ENCODE results near the gene KRTAP10-6.
"Not testable (repeated sequence)": the region's sequence is repeated elsewhere in the genome, so short reads cannot be mapped to it uniquely, and the experiment has no call there.

Gene KRTAP10-6

GRCh38 chr21:44557491-44558328 lies 34.6 kb downstream of the KRTAP10-6 start:
- DNase-seq, result no peak

- DNase-seq, result no peak
These were observed 35.4 kb downstream of the KRTAP10-6 start for GRCh38 chr21:44556879-44557278.

GRCh38 chr21:44555200-44555875 lies 37.0 kb downstream of the KRTAP10-6 start:
- DNase-seq, result no peak

- no peak for DNase-seq
These were observed 39.6 kb downstream of the KRTAP10-6 start for GRCh38 chr21:44552681-44553080.

GRCh38 chr21:44552136-44552535 lies 40.2 kb downstream of the KRTAP10-6 start:
- DNase-seq, result no peak

- no peak for DNase-seq
These were observed 40.9 kb downstream of the KRTAP10-6 start, which contains the start of gene KRTAP10-2 for GRCh38 chr21:44551340-44551961. KRTAP10-2 (minus strand) TSS chr21:44551505; CDS start chr21:44551458, 47 bp downstream.

GRCh38 chr21:44550807-44551206 lies 41.5 kb downstream of the KRTAP10-6 start:
- peak in 1 of 14 donors; percentile 16 for DNase-seq

- not testable (repeated sequence) for DNase-seq
These were observed 42.0 kb downstream of the KRTAP10-6 start for GRCh38 chr21:44550285-44550684.

GRCh38 chr21:44549525-44550211 lies 42.6 kb downstream of the KRTAP10-6 start:
- DNase-seq, result no peak

- no peak for DNase-seq
These were observed 43.4 kb downstream of the KRTAP10-6 start for GRCh38 chr21:44548922-44549321.

- no peak for DNase-seq
These were observed 43.9 kb downstream of the KRTAP10-6 start for GRCh38 chr21:44548381-44548780.

GRCh38 chr21:44547656-44548331 lies 44.5 kb downstream of the KRTAP10-6 start:
- DNase-seq, result no peak

GRCh38 chr21:44544566-44544965 lies 47.7 kb downstream of the KRTAP10-6 start:
- no peak for DNase-seq

- DNase-seq, result no peak
These were observed 49.6 kb downstream of the KRTAP10-6 start for GRCh38 chr21:44542716-44543115.
